HCT116 (cell line): ENCODE data around the gene MYEOV. TPM values are rescaled to one million over a fixed set of nuclear protein-coding genes. Genes with fewer than 3 reads are reported as not detected.

Experiments used
- ATAC-seq: fragments of 200-7000 bp; cut with Tn5 transposase; 2 replicates; pipeline ENCODE4 v1.9.1; 2020; ENCODE audit warnings: mild to moderate bottlenecking, moderate library complexity
- BruUV-seq: library from RNA; stranded (reverse); fragments of 400-500 nt; replicated peaks from 2 replicates; lab custom pipeline; 2021; lab: Mats Ljungman, UMichigan
- CTCF ChIA-PET: fragments of 300-600 bp; sonication (Branson Sonifier 250); formaldehyde crosslinking; loops from one replicate; lab custom pipeline; 2021; ENCODE audit warnings: antibody characterized with exemption; lab: Charles Lee
- POLR2A ChIA-PET: fragments of 300-600, 350-600 bp; sonication (Branson Sonifier 250); formaldehyde crosslinking; loops from one replicate; lab custom pipeline; 2021; ENCODE audit warnings: antibody characterized with exemption; lab: Charles Lee
- RAD21 ChIA-PET, 2 experiments: fragments of 300-600 bp; sonication (Branson Sonifier 250); formaldehyde crosslinking; loops; one replicate each; lab custom pipeline; 2023; ENCODE audit warnings: low total read pairs in 2 of 2; ENCODE audit not compliant: uncharacterized antibody in 2 of 2, unreplicated experiment in 2 of 2, low non-redundant PET in 1 of 2; lab: Charles Lee
- DNase-seq: peaks from one replicate; pipeline ENCODE4 v3.0.0-alpha.2; 2010; ENCODE audit warnings: low read depth, low spot score
- H2AFZ ChIP-seq: fragments of 200-600 bp; shearing (Covaris generic), sonication (generic); 2 replicates; pipeline ENCODE4 v1.6.1; 2017; ENCODE audit warnings: low read depth, mixed run types, mixed read lengths, antibody characterized with exemption, low read length; ENCODE audit not compliant: poor library complexity, severe bottlenecking
- H3K27ac ChIP-seq: 2 replicates; pipeline ENCODE4 v1.5.1; 2012; ENCODE audit warnings: low read depth, low read length
- H3K27me3 ChIP-seq: fragments of 200-600 bp; sonication (generic); 2 replicates; pipeline ENCODE4 v1.6.1; 2016; ENCODE audit warnings: mixed run types, low read length, mixed read lengths; ENCODE audit not compliant: insufficient read depth
- H3K36me3 ChIP-seq, 2 experiments: fragments of 200-500 bp in 1 of 2; fragments of 200-600 bp in 1 of 2; sonication (Bioruptor generic) in 1 of 2; sonication (generic) in 1 of 2; 2 replicates each; pipeline versions ENCODE4 v1.5.1 to v1.6.1; 2014 to 2016; ENCODE audit warnings: low read length in 2 of 2, inconsistent platforms in 1 of 2, mixed read lengths in 1 of 2, mixed run types in 1 of 2; ENCODE audit not compliant: insufficient read depth in 2 of 2, control insufficient read depth in 1 of 2
- H3K4me1 ChIP-seq, 2 experiments: fragments of 200-600 bp in 1 of 2; sonication (generic) in 1 of 2; 2 replicates each; pipeline versions ENCODE4 v1.5.1 to v1.6.1; 2012 to 2017; ENCODE audit warnings: low read length in 2 of 2, inconsistent platforms in 1 of 2, mild to moderate bottlenecking in 1 of 2, mixed read lengths in 1 of 2, mixed run types in 1 of 2, moderate library complexity in 1 of 2; ENCODE audit not compliant: insufficient read depth in 2 of 2, control insufficient read depth in 1 of 2
- H3K4me2 ChIP-seq: fragments of 200-600 bp; sonication (generic); 2 replicates; pipeline ENCODE4 v1.6.1; 2017; ENCODE audit warnings: mixed run types, low read length, mixed read lengths
- H3K4me3 ChIP-seq, 2 experiments: fragments of 200-600 bp in 1 of 2; sonication (generic) in 1 of 2; replicated peaks in 1 of 2; 2 replicates each; pipeline ENCODE4 v1.5.1; 2011 to 2016; ENCODE audit warnings: low read length in 2 of 2, control low read depth in 1 of 2, low read depth in 1 of 2, mild to moderate bottlenecking in 1 of 2, mixed read lengths in 1 of 2, mixed run types in 1 of 2
- H3K79me2 ChIP-seq: fragments of 200-600 bp; sonication (generic); 2 replicates; pipeline ENCODE4 v1.6.1; 2017; ENCODE audit warnings: mild to moderate bottlenecking, mixed run types, low read length, moderate library complexity, mixed read lengths; ENCODE audit not compliant: insufficient read depth
- H3K9ac ChIP-seq: fragments of 200-600 bp; sonication (generic); 2 replicates; pipeline ENCODE4 v1.6.1; 2016; ENCODE audit warnings: low read length, mixed read lengths
- H3K9me2 ChIP-seq: fragments of 200-600 bp; sonication (generic), shearing (Covaris generic); 2 replicates; pipeline ENCODE4 v1.6.1; 2017; ENCODE audit warnings: mixed run types, mild to moderate bottlenecking, moderate library complexity; ENCODE audit not compliant: insufficient read depth
- H3K9me3 ChIP-seq, 2 experiments: fragments of 200-500 bp in 1 of 2; fragments of 200-600 bp in 1 of 2; sonication (Bioruptor generic) in 1 of 2; sonication (generic) in 1 of 2; 2 replicates each; pipeline ENCODE4 v1.6.1; 2014 to 2017; ENCODE audit warnings: low read length in 2 of 2, mixed read lengths in 2 of 2, inconsistent platforms in 1 of 2, low read depth in 1 of 2, mild to moderate bottlenecking in 1 of 2, mixed run types in 1 of 2, moderate library complexity in 1 of 2; ENCODE audit not compliant: control insufficient read depth in 1 of 2, insufficient read depth in 1 of 2
- H4K20me1 ChIP-seq: fragments of 200-600 bp; sonication (generic), shearing (Covaris generic); 2 replicates; pipeline ENCODE4 v1.6.1; 2017; ENCODE audit warnings: mixed run types, mild to moderate bottlenecking, moderate library complexity; ENCODE audit not compliant: insufficient read depth
- CBX3 ChIP-seq: IDR thresholded peaks from 2 replicates; pipeline ENCODE4 v1.6.1; 2012; ENCODE audit warnings: low read depth
- POLR2AphosphoS5 ChIP-seq: IDR thresholded peaks from 2 replicates; pipeline ENCODE4 v1.6.1; 2011; ENCODE audit warnings: mild to moderate bottlenecking, low read depth, low read length, moderate library complexity
- REST ChIP-seq: IDR thresholded peaks from 2 replicates; pipeline ENCODE4 v1.6.1; 2012; ENCODE audit warnings: low read depth
- SP1 ChIP-seq: IDR thresholded peaks from 2 replicates; pipeline ENCODE4 v1.6.1; 2012; ENCODE audit warnings: low read depth
- SRF ChIP-seq: IDR thresholded peaks from 2 replicates; pipeline ENCODE4 v1.6.1; 2012; ENCODE audit warnings: low read depth
- TCF7L2 ChIP-seq: IDR thresholded peaks from 2 replicates; pipeline ENCODE4 v1.7.0; 2011; ENCODE audit warnings: borderline replicate concordance, inconsistent platforms; ENCODE audit not compliant: insufficient read depth, insufficient read length; ENCODE audit errors: extremely low read depth
- YY1 ChIP-seq: IDR thresholded peaks from 2 replicates; pipeline ENCODE4 v1.6.1; 2011; ENCODE audit warnings: low read length, low read depth, moderate library complexity, mild to moderate bottlenecking; ENCODE audit not compliant: insufficient replicate concordance; ENCODE audit errors: extremely low read depth
- ZFX ChIP-seq: fragments of 450-650 bp; IDR thresholded peaks from 2 replicates; pipeline ENCODE4 v1.6.1; 2017
- ZNF274 ChIP-seq: fragments of 200-500 bp; sonication (Bioruptor generic); IDR thresholded peaks from 2 replicates; pipeline ENCODE4 v1.6.1; 2014; ENCODE audit warnings: mild to moderate bottlenecking, low read depth, low read length, inconsistent platforms
- intact Hi-C: fragments of 100-400 bp; cut with micrococcal nuclease; formaldehyde crosslinking; loops from 2 replicates; pipeline ENCODE4 v1.10.0; 2022
- total RNA-seq: library from RNA; stranded (reverse); gene quantifications from one replicate; pipeline ENCODE4 v1.2.1, GENCODE V29; 2021; ENCODE audit not compliant: unreplicated experiment

The MYEOV gene
- total RNA-seq, 1 experiment from 2014 or later, result 135 TPM

GRCh38 chr11:69301081-69301454 is 7.1 kb downstream of the MYEOV start (continued):
- TF ChIP-seq REST (no peak), CBX3 (no peak)
- TF ChIP-seq, all 23 proteins: peak for 0

GRCh38 chr11:69301455-69302401 is 7.8 kb downstream of the MYEOV start:
- Histone ChIP-seq H3K4me3 (peak overlapping the region; percentile 26 to 48), H2AFZ (no peak overlapping the region), H3K9me2 (no peaks in the 10 kb centered on the region), H3K27me3 (no peaks in the 10 kb centered on the region), H3K36me3 (peaks cover 0 to 4% of the 10 kb centered on the region in 2 experiments; a peak in 1 of 4 replicates), H3K9me3 (no peaks in the 10 kb centered on the region), H4K20me1 (no peaks in the 10 kb centered on the region), H3K79me2 (peaks cover 91% of the 10 kb centered on the region), H3K4me1 (peaks cover 67 to 93% of the 10 kb centered on the region in 2 experiments), H3K27ac (peak overlapping the region; percentile 99), H3K4me2 (peak overlapping the region; percentile 95), H3K9ac (peak overlapping the region; percentile 81)
- ChIA-PET RAD21 (interaction anchor here in 1 of 2 experiments (1.3 kb wide), 1 partner anchor 369 kb away, joined by 4 read pairs; no protein-coding TSS in a partner anchor), POLR2A (interaction anchor here (1.0 to 1.8 kb wide), 2 partner anchors 8 to 337 kb away, joined by 4 to 8 read pairs; partner anchors contain the start of gene MYEOV), CTCF (no interaction called here)
- DNase-seq (peak; percentile 95), ATAC-seq (peak; percentile 71)
- intact Hi-C loops, result no loop called here
- TF ChIP-seq YY1 (peak; percentile 5), SP1 (no peak), TCF7L2 (peak; percentile 65), POLR2AphosphoS5 (peak; percentile 74), ZNF274 (no peak), SRF (no peak), ZFX (peak; percentile 40; the same call in 1 of the 2 replicates)
- BruUV-seq, result no TSS peak
